PFSK-1 (cell line): Measurements from ENCODE around the gene PCIF1.

Experiments
- FOXP2 ChIP-seq: optimal IDR thresholded peaks from 2 replicates; pipeline ENCODE3; 2011; ENCODE audit warnings: borderline replicate concordance, control low read depth, inconsistent platforms; ENCODE audit not compliant: insufficient read depth; ENCODE audit errors: extremely low read length, extremely low read depth
- POLR2AphosphoS5 ChIP-seq: IDR thresholded peaks from 2 replicates; pipeline ENCODE4 v1.6.1; 2012; ENCODE audit warnings: low read depth, mild to moderate bottlenecking, control low read depth, low read length, moderate library complexity
- REST ChIP-seq, 2 experiments: IDR thresholded peaks; 2 replicates each; pipeline versions ENCODE4 v1.6.1 to v1.8.0; 2011 to 2012; ENCODE audit warnings: low read depth in 2 of 2, low read length in 2 of 2, control low read depth in 1 of 2, inconsistent platforms in 1 of 2, mild to moderate bottlenecking in 1 of 2, moderate library complexity in 1 of 2; ENCODE audit not compliant: insufficient read depth in 1 of 2
- SIN3A ChIP-seq: IDR thresholded peaks from 2 replicates; pipeline ENCODE4 v1.6.1; 2012; ENCODE audit warnings: mild to moderate bottlenecking, low read length, moderate library complexity, borderline replicate concordance; ENCODE audit not compliant: insufficient read depth
- TAF1 ChIP-seq: IDR thresholded peaks from 2 replicates; pipeline ENCODE4 v1.6.1; 2012; ENCODE audit warnings: low read length, control low read depth, borderline replicate concordance; ENCODE audit not compliant: insufficient read depth

PCIF1 gene

GRCh38 chr20:45971675-45972499 lies 37.4 kb downstream of the PCIF1 start, which contains the start of gene ZNF335:
TSS of gene ZNF335 (minus strand) at chr20:45972203. CDS start at chr20:45971410, 793 bp downstream.
- TF ChIP-seq SIN3A: no peak
- peak; percentile 84; the same call in 1 of the 2 replicates for TF ChIP-seq TAF1
- TF ChIP-seq FOXP2: peak; percentile 70
- TF ChIP-seq POLR2AphosphoS5: peak; percentile 27
- TF ChIP-seq REST (IDR thresholded peaks at IDR 0.05; ENCODE audit: insufficient read depth in 1 of 2, low read depth in 2 of 2, low read length in 2 of 2): no peak

GRCh38 chr20:45972500-45973183 lies 38.2 kb downstream of the PCIF1 start:
- TF ChIP-seq SIN3A (peak; percentile 68; the same call in 1 of the 2 replicates), POLR2AphosphoS5 (peak; percentile 34; the same call in 1 of the 2 replicates), REST (IDR thresholded peaks at IDR 0.05; ENCODE audit: insufficient read depth in 1 of 2, low read depth in 2 of 2, low read length in 2 of 2) (no peak; a peak in 1 of 4 replicates), TAF1 (no peak), FOXP2 (peak; percentile 65)

- TF ChIP-seq POLR2AphosphoS5: no peak
- TF ChIP-seq FOXP2: no peak
- no peak for TF ChIP-seq REST (IDR thresholded peaks at IDR 0.05; ENCODE audit: insufficient read depth in 1 of 2, low read depth in 2 of 2, low read length in 2 of 2)
- no peak for TF ChIP-seq SIN3A
- no peak for TF ChIP-seq TAF1
These were observed 40.5 kb downstream of the PCIF1 start for GRCh38 chr20:45974896-45975565.

- TF ChIP-seq SIN3A: no peak
- no peak for TF ChIP-seq TAF1
- no peak for TF ChIP-seq POLR2AphosphoS5
- no peak for TF ChIP-seq FOXP2
- no peak for TF ChIP-seq REST (IDR thresholded peaks at IDR 0.05; ENCODE audit: insufficient read depth in 1 of 2, low read depth in 2 of 2, low read length in 2 of 2)
These were observed 41.2 kb downstream of the PCIF1 start for GRCh38 chr20:45975686-45976085.
